Measurements from ENCODE around the gene SNX14.

DNA sequence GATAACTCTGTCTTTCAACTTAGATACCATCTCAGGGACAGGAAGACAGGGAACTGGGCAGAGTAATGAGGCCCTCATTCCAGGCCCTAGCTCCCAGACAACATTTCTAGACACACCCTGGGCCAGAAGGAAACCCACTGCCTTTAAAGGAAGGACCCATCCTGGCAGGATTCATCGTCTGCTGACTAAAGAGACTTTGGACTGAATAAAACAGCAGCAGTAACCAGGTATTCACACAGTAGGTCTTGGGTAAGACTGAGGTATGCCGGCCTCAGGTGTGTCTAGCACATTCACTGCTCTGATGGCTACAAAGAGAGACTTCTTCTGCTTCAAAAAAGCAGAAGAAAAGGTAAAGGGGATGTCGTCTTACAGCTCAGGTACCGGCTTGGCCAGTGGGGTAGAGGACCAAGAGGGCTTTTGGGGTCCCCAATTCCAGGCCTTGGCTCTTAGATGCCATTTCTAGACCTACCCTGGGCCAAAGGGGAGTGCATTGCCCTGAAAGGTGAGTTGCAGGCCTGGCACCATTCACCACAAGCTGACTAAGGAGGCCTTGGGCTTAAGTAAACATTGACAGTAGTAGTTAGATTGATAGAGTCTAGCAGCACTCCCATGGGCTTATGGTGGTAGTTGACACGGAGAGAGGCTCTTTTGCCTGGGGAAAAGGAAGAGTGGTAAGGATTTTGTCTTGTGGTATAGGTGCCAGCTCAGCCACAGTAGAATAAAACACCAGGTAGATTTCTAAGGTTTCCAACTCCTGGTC is 13.4 kb downstream of the SNX14 start:
- TF ChIP-seq CEBPB (IDR thresholded peaks at IDR 0.05; ENCODE audit: low read depth): no peak
- TF ChIP-seq, protein P1, sequence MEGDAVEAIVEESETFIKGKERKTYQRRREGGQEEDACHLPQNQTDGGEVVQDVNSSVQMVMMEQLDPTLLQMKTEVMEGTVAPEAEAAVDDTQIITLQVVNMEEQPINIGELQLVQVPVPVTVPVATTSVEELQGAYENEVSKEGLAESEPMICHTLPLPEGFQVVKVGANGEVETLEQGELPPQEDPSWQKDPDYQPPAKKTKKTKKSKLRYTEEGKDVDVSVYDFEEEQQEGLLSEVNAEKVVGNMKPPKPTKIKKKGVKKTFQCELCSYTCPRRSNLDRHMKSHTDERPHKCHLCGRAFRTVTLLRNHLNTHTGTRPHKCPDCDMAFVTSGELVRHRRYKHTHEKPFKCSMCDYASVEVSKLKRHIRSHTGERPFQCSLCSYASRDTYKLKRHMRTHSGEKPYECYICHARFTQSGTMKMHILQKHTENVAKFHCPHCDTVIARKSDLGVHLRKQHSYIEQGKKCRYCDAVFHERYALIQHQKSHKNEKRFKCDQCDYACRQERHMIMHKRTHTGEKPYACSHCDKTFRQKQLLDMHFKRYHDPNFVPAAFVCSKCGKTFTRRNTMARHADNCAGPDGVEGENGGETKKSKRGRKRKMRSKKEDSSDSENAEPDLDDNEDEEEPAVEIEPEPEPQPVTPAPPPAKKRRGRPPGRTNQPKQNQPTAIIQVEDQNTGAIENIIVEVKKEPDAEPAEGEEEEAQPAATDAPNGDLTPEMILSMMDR (IDR thresholded peaks at IDR 0.05 in 2 of 3, conservative IDR thresholded peaks at IDR 0.05 in 1 of 3; ENCODE audit: borderline replicate concordance in 1 of 3, insufficient read depth in 1 of 3, low read depth in 2 of 3, low read length in 2 of 3): no peak
- no peak for TF ChIP-seq EZH2phosphoT487 (IDR thresholded peaks at IDR 0.05; ENCODE audit: borderline replicate concordance)
- no peak for TF ChIP-seq YY1 (IDR thresholded peaks at IDR 0.05; ENCODE audit: extremely low read depth, insufficient replicate concordance, low read depth, low read length)
- TF ChIP-seq EZH2 (IDR thresholded peaks at IDR 0.05): no peak
- no peak for TF ChIP-seq SP1 (IDR thresholded peaks at IDR 0.05; ENCODE audit: low read depth)
- TF ChIP-seq POLR2A (IDR thresholded peaks at IDR 0.05; ENCODE audit: borderline replicate concordance, extremely low read depth, insufficient read depth, insufficient read length): no peak
- no peak for TF ChIP-seq TCF7L2 (IDR thresholded peaks at IDR 0.05; ENCODE audit: borderline replicate concordance, extremely low read depth, insufficient read depth, insufficient read length)
- no peak for TF ChIP-seq ELF1 (IDR thresholded peaks at IDR 0.05; ENCODE audit: borderline replicate concordance, low read depth)
